SK-N-SH treated with all-trans-retinoic acid at 6 μM for 48 hours (cell line): ENCODE measurements around the gene LCE3A.

Experiments
- CREB5 ChIP-seq: fragments of 250-450 bp; sonication (Bioruptor Pico); IDR thresholded peaks from 2 replicates; pipeline ENCODE4 v1.5.1; 2020; ENCODE audit warnings: low read depth, mild to moderate bottlenecking, moderate library complexity
- CSRNP3 ChIP-seq: fragments of 250-450 bp; sonication (Bioruptor Pico); IDR thresholded peaks from 2 replicates; pipeline ENCODE4 v1.5.1; 2021; ENCODE audit warnings: mild to moderate bottlenecking, moderate library complexity
- TCF4 ChIP-seq: fragments of 250-450 bp; sonication (Bioruptor Pico); IDR thresholded peaks from 2 replicates; pipeline ENCODE4 v1.8.0; 2021; ENCODE audit warnings: mild to moderate bottlenecking, moderate library complexity, borderline replicate concordance
- ZC3H10 ChIP-seq: fragments of 250-450 bp; sonication (Bioruptor Pico); IDR thresholded peaks from 2 replicates; pipeline ENCODE4 v1.5.1; 2021; ENCODE audit warnings: mild to moderate bottlenecking, moderate library complexity
- ZFP3 ChIP-seq: fragments of 250-450 bp; sonication (Bioruptor Pico); IDR thresholded peaks from 2 replicates; pipeline ENCODE4 v1.5.0; 2020; ENCODE audit warnings: mild to moderate bottlenecking, moderate library complexity

GRCh38 chr1:152663098-152663497, 40.2 kb upstream of the LCE3A start, which contains the start of gene LCE2D:
- no peak for TF ChIP-seq ZFP3 (CRISPR knock-in tag)
- TF ChIP-seq CSRNP3 (CRISPR knock-in tag): no peak
- no peak for TF ChIP-seq CREB5
- no peak for TF ChIP-seq TCF4 (CRISPR knock-in tag)
- TF ChIP-seq ZC3H10: no peak
